ENCODE results near the gene RHBDD1.

The RHBDD1 gene

GRCh38 chr2:226835796-226836547, at the start of gene RHBDD1:
TSS of gene RHBDD1 (plus strand) at chr2:226836054. CDS start at chr2:226864694, 28,640 bp downstream.
- peak; percentile 97 for DNase-seq (ENCODE audit: low spot score)

- no peak for DNase-seq (ENCODE audit: low spot score)
These were observed 47.8 kb upstream of the RHBDD1 start for GRCh38 chr2:226788064-226788463.

- no peak for DNase-seq (ENCODE audit: low spot score)
These were observed 46.9 kb upstream of the RHBDD1 start for GRCh38 chr2:226788881-226789490.

GRCh38 chr2:226790011-226790410, 45.8 kb upstream of the RHBDD1 start:
- DNase-seq (ENCODE audit: low spot score): no peak

GRCh38 chr2:226790431-226790830, 45.4 kb upstream of the RHBDD1 start:
- no peak for DNase-seq (ENCODE audit: low spot score)

- DNase-seq (ENCODE audit: low spot score): peak; percentile 58
These were observed 44.8 kb upstream of the RHBDD1 start for GRCh38 chr2:226791056-226791486.

- DNase-seq (ENCODE audit: low spot score): peak; percentile 98
These were observed 44.3 kb upstream of the RHBDD1 start for GRCh38 chr2:226791487-226792081.

GRCh38 chr2:226792155-226792881, 43.5 kb upstream of the RHBDD1 start:
- DNase-seq (ENCODE audit: low spot score): no peak

- no peak for DNase-seq (ENCODE audit: low spot score)
These were observed 42.2 kb upstream of the RHBDD1 start for GRCh38 chr2:226793646-226794045.

GRCh38 chr2:226794196-226794661, 41.6 kb upstream of the RHBDD1 start:
- no peak for DNase-seq (ENCODE audit: low spot score)

- DNase-seq (ENCODE audit: low spot score): no peak
These were observed 41.1 kb upstream of the RHBDD1 start for GRCh38 chr2:226794751-226795171.

- no peak for DNase-seq (ENCODE audit: low spot score)
These were observed 40.4 kb upstream of the RHBDD1 start for GRCh38 chr2:226795281-226796011.

GRCh38 chr2:226796012-226796839, 39.6 kb upstream of the RHBDD1 start:
- peak; percentile 18 for DNase-seq (ENCODE audit: low spot score)

- peak; percentile 75 for DNase-seq (ENCODE audit: low spot score)
These were observed 39.0 kb upstream of the RHBDD1 start for GRCh38 chr2:226796840-226797288.

GRCh38 chr2:226797289-226797988, 38.4 kb upstream of the RHBDD1 start:
- peak; percentile 24 for DNase-seq (ENCODE audit: low spot score)

- no peak for DNase-seq (ENCODE audit: low spot score)
These were observed 37.8 kb upstream of the RHBDD1 start for GRCh38 chr2:226797989-226798421.

- DNase-seq (ENCODE audit: low spot score): peak; percentile 60
These were observed 37.2 kb upstream of the RHBDD1 start for GRCh38 chr2:226798422-226799210.

- DNase-seq (ENCODE audit: low spot score): peak; percentile 86
These were observed 36.5 kb upstream of the RHBDD1 start, which contains the start of gene IRS1 for GRCh38 chr2:226799211-226799975. TSS of gene IRS1 (minus strand) at chr2:226799820. CDS start at chr2:226798738, 1,082 bp downstream.

Data from D341Med (cell line).